Mammary epithelial cell (primary cell): ENCODE data around the gene COA5.

Experiments
- CTCF ChIP-seq, 2 donors: IDR thresholded peaks in 1 of 2; conservative IDR thresholded peaks in 1 of 2; 2 replicates each; pipeline ENCODE4 v1.5.1; 2011 to 2012; ENCODE audit warnings: inconsistent platforms in 2 of 2, low read length in 2 of 2, mild to moderate bottlenecking in 2 of 2, control low read depth in 1 of 2, low read depth in 1 of 2; ENCODE audit not compliant: insufficient read depth in 1 of 2; ENCODE audit errors: extremely low read depth in 1 of 2
- EZH2 ChIP-seq: IDR thresholded peaks from 2 replicates; pipeline ENCODE4 v1.6.1; 2012; ENCODE audit warnings: low read length, inconsistent platforms, borderline replicate concordance

GRCh38 chr2:98558852-98559530, 49.3 kb downstream of the COA5 start:
- TF ChIP-seq CTCF (conservative IDR thresholded peaks at IDR 0.05 in 1 of 2, IDR thresholded peaks at IDR 0.05 in 1 of 2; ENCODE audit: extremely low read depth in 1 of 2, insufficient read depth in 1 of 2, low read depth in 1 of 2, low read length in 2 of 2) (no peak), EZH2 (no peak)
